ENCODE measurements around the gene OR5H1.

The OR5H1 gene

GRCh38 chr3:98130421-98130820, at the start of gene OR5H1:
OR5H1 (plus strand) TSS chr3:98130721; CDS start chr3:98132698, 1,977 bp downstream.
- TF ChIP-seq CTCF (conservative IDR thresholded peaks at IDR 0.05; ENCODE audit: low read depth, low read length), result no peak
- DNase-seq (ENCODE audit: low read depth), result no peak
- H3K4me3 ChIP-seq (ENCODE audit: low read length), result no peak within 1 kb of the TSS

GRCh38 chr3:98086873-98087272, 43.6 kb upstream of the OR5H1 start, which contains the start of gene OR5AC2:
OR5AC2 (plus strand) TSS chr3:98087173; CDS start chr3:98087173, 0 bp downstream.
- DNase-seq (ENCODE audit: low read depth), result no peak
- TF ChIP-seq CTCF (conservative IDR thresholded peaks at IDR 0.05; ENCODE audit: low read depth, low read length), result no peak
- no peak within 1 kb of the TSS for H3K4me3 ChIP-seq (ENCODE audit: low read length)

GRCh38 chr3:98095882-98096281, 34.6 kb upstream of the OR5H1 start:
- no peak overlapping the region for H3K4me3 ChIP-seq (ENCODE audit: low read length)
- no peak for TF ChIP-seq CTCF (conservative IDR thresholded peaks at IDR 0.05; ENCODE audit: low read depth, low read length)
- no peak for DNase-seq (ENCODE audit: low read depth)

- TF ChIP-seq CTCF (conservative IDR thresholded peaks at IDR 0.05; ENCODE audit: low read depth, low read length), result no peak
- DNase-seq (ENCODE audit: low read depth), result no peak
These were observed 30.7 kb upstream of the OR5H1 start for GRCh38 chr3:98099848-98100247.

GRCh38 chr3:98108162-98108561, 22.4 kb upstream of the OR5H1 start:
- no peak for DNase-seq (ENCODE audit: low read depth)
- TF ChIP-seq CTCF (conservative IDR thresholded peaks at IDR 0.05; ENCODE audit: low read depth, low read length), result no peak
- H3K4me3 ChIP-seq (ENCODE audit: low read length), result no peak overlapping the region

More at GRCh38 chr3:98099848-98100247, 30.7 kb upstream of the OR5H1 start:
- H3K4me3 ChIP-seq (ENCODE audit: low read length), result no peak overlapping the region

- H3K4me3 ChIP-seq (ENCODE audit: low read length), result no peak overlapping the region
- TF ChIP-seq CTCF (conservative IDR thresholded peaks at IDR 0.05; ENCODE audit: low read depth, low read length), result no peak
- DNase-seq (ENCODE audit: low read depth), result no peak
These were observed 20.5 kb upstream of the OR5H1 start for GRCh38 chr3:98109807-98110549.

GRCh38 chr3:98110550-98110908, 20.0 kb upstream of the OR5H1 start:
- DNase-seq (ENCODE audit: low read depth), result no peak
- no peak overlapping the region for H3K4me3 ChIP-seq (ENCODE audit: low read length)
- TF ChIP-seq CTCF (conservative IDR thresholded peaks at IDR 0.05; ENCODE audit: low read depth, low read length), result no peak
